Bronchial epithelial cell (primary cell): ENCODE results near the gene NET1. TPM values are rescaled to one million over a fixed set of nuclear protein-coding genes. Genes with fewer than 3 reads are reported as not detected.
A peak's percentile ranks its signal among the peaks of the same experiment; 100 is the strongest.

Experiments
- DNase-seq: peaks from one replicate; pipeline ENCODE4 v3.0.0-alpha.2; 2010; ENCODE audit warnings: low read depth
- FAIRE-seq: peaks from 2 replicates; lab custom pipeline; 2011; peaks lifted over from hg19 to GRCh38; lab: Jason Lieb, UNC
- H3K27me3 ChIP-seq: 2 replicates; pipeline ENCODE4 v1.5.1; 2011; ENCODE audit warnings: low read length; ENCODE audit not compliant: control insufficient read depth, insufficient read depth
- H3K36me3 ChIP-seq: 2 replicates; pipeline ENCODE4 v1.5.1; 2011; ENCODE audit warnings: low read length; ENCODE audit not compliant: control insufficient read depth, insufficient read depth
- H3K4me3 ChIP-seq: 2 replicates; pipeline ENCODE4 v1.5.1; 2011; ENCODE audit warnings: mild to moderate bottlenecking, low read depth, low read length, control low read depth
- total RNA-seq: library from RNA; depleted of rRNA; stranded (reverse); fragments of >200 nt; gene quantifications from 2 replicates; pipeline ENCODE4 v1.2.1, GENCODE V29; 2014
- TF ChIP-seq, protein P1 (sequence below): IDR thresholded peaks from 2 replicates; pipeline ENCODE4 v1.5.1; 2011; ENCODE audit warnings: mild to moderate bottlenecking, moderate library complexity, low read length, control low read depth, inconsistent platforms; ENCODE audit not compliant: insufficient read depth, severe bottlenecking

Gene NET1
- total RNA-seq, 1 donor from 2014 or later: 118 TPM

DNA sequence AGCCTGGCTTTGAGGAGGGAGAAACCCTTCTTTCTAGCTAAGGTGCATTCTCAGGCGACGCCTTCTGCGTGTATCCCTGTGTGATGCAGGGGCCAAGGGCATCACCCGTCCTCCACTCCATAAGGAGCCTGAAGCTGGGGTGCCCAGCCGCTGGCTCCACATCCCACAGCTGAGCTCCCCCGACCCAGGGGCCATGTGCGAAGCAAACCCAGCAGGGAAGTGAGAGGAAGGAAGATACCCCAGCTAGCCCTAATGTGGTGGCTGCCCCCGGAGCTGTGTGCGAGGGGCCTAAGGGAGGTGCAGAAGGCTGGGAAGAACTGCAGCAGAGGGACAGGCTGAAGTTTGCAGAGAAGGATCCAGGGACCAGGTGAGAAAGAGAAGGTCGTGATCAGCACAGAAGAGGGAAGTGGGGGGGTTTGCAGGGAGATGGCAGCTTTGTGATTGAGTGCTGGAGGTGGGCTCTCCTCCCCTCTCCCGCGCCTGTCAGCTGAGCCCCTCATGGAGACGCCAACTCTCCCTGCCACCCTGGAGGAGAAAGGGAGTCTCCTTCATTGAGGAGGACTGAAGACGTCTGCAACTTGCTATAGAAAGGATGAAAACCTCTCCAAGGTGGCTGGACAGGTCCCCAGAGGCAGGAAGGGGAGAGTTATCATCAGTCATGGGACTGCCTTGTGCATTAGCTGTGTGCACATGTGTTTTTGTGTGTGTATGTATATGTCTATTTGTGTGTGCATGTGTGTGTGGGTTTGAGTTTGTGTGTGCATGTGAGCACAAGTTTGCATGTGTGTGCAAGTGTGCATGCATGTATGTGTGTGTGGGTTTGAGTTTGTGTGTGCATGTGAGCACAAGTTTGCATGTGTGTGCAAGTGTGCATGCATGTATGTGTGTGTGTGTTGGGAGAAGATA, 90.5 kb downstream of the NET1 start:
- FAIRE-seq: no peak
- Histone ChIP-seq H3K4me3 (no peak overlapping the region), H3K27me3 (peaks cover 2% of the 10 kb centered on the region), H3K36me3 (no peaks in the 10 kb centered on the region)
- DNase-seq: no peak
- TF ChIP-seq, protein P1, sequence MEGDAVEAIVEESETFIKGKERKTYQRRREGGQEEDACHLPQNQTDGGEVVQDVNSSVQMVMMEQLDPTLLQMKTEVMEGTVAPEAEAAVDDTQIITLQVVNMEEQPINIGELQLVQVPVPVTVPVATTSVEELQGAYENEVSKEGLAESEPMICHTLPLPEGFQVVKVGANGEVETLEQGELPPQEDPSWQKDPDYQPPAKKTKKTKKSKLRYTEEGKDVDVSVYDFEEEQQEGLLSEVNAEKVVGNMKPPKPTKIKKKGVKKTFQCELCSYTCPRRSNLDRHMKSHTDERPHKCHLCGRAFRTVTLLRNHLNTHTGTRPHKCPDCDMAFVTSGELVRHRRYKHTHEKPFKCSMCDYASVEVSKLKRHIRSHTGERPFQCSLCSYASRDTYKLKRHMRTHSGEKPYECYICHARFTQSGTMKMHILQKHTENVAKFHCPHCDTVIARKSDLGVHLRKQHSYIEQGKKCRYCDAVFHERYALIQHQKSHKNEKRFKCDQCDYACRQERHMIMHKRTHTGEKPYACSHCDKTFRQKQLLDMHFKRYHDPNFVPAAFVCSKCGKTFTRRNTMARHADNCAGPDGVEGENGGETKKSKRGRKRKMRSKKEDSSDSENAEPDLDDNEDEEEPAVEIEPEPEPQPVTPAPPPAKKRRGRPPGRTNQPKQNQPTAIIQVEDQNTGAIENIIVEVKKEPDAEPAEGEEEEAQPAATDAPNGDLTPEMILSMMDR: no peak

DNA sequence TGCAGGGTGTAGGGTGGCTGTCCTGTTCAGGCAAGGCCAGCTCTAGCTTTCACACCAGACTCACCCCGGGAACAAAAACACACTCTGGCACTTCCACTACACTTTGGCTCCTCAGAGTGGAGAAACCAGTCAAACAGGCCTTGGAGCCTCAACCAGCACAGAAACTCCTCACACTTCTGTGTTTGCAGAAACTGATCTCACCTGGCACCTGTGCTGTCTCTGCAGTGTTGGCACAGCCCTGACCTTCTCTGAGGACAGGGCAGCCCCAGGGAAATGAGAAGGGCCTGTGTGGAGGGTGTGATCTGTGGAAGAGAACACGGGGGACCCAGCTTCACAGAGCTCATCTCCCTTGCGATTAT, 91.1 kb downstream of the NET1 start:
- peak; percentile 82 for DNase-seq
- TF ChIP-seq, protein P1: no peak
- FAIRE-seq: peak; percentile 99
- Histone ChIP-seq H3K4me3 (no peak overlapping the region), H3K36me3 (no peaks in the 10 kb centered on the region), H3K27me3 (peaks cover 2% of the 10 kb centered on the region)

DNA sequence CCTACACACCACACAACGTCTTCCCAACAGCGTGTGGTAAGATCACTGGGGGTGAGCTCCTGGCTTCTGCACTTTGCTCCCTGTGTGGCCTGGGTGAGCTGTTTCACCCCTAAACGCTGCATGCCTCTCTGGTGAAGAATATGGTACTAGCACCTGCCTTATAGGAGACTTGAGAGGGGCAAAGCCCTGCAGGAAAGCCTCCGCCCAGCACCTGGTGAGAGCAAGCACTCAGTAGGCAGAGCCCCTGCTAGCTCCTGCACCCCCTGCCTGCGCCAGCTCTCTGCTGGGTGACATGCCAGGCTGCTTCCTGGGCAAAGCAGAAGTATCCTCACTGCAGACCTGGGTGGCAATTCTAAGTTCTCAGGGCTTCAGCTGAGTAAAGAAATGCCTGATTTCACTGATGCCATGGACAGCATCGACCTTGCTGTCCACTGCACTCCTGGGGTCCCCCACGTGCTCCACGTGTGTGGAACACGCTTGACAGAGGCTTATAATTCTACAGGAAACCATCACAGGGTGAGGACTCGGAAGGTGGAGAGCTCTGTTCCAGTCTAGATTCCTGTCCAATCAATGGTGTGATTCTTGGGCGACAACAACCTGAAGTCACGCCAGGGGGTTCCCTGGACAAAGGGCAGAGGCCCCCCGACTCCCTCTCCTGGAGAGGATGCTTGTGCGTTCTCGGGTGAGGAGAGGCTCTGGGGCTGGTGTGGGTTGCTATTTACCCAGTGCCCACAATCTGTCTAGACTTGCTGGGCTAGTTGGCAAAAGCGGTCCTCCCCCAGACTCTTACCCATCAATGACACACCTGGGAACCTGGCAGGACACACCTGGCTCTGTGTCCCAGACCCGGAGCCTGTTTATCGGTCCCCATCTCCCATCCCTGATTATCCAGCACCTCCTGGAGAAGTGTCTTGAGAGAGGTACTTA, 92.1 kb downstream of the NET1 start:
- DNase-seq (peak; percentile 78), FAIRE-seq (peak; percentile 60)
- Histone ChIP-seq H3K36me3 (no peaks in the 10 kb centered on the region), H3K4me3 (no peak overlapping the region), H3K27me3 (peaks cover 2% of the 10 kb centered on the region)
- TF ChIP-seq, protein P1: no peak

DNA sequence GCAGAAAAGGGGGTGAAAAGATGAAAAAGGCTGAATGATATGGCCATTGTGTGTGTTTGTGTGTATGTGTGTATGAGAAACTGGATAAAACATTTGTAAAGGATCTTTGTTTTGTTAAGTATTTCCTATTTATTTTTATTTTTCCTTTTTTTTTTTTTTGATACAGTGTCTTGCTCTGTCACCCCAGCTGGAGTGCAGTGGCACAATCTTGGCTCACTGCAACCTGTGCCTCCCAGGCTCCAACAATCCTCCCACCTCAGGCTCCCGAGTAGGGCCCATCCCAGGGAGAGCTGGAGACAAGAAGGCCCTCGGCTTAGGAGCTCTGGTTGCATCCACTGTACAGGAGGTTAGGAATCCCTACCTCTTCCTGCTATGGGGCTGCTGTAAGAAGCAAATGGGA, 93.9 kb downstream of the NET1 start:
- FAIRE-seq (no peak), DNase-seq (no peak)
- Histone ChIP-seq H3K36me3 (no peaks in the 10 kb centered on the region), H3K27me3 (no peaks in the 10 kb centered on the region), H3K4me3 (no peak overlapping the region)
- TF ChIP-seq, protein P1: no peak

DNA sequence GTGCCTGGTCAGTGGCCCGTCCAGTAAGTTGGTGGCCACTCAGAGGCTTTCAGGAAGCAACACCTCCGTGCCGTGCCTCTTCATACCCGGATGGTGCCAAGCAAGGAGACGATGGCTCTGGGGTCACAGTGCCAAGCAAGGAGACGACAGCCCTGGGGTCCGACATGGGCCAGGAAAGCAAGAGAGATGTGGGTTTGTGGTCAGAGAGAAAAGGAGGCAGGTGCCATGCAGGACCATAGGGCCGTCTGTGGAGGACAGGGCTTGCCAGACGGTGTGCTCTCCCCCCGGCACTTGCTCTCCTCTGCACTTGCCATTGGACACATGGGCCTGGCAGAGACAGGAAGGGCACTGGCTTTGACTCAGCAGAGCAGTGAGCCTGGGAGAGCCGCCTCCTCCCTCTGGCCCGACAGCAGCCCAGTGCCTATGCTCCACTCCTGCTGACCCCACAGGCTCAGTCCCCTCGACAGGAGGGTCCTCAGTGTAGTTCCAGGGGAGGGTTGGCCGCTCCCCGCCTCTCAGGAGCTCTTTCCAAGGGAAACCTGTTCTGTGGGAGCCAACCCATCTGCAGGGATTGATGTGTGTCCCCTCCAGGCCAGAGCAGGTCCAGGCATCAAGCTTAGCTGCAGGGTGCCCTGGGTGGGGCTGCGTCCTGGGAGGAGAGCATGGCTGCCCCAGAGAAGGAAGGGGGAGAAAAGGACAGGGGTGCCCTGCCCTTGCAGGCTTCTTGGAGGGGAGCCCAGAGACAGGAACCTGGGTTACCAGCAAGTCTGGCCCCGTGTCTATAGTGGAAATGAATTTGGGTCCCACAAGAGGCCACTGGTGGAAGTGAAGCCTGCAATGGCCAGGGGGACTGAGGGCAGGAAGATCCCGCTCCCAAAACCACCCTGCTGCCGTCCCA, 94.6 kb downstream of the NET1 start:
- DNase-seq (no peak), FAIRE-seq (no peak)
- H3K27me3 ChIP-seq: no peaks in the 10 kb centered on the region
- TF ChIP-seq, protein P1: no peak
- H3K4me3 ChIP-seq: no peak overlapping the region
- no peaks in the 10 kb centered on the region for H3K36me3 ChIP-seq
